SK-N-SH (cell line): ENCODE data around the gene SLC12A9. TPM values are rescaled to one million over a fixed set of nuclear protein-coding genes. Genes with fewer than 3 reads are reported as not detected.

ENCODE experiments used
- CTCF ChIA-PET: fragments of 300-600, 350-600 bp; formaldehyde crosslinking; extraction: SDS; loops from one replicate; lab custom pipeline; 2021; lab: Yijun Ruan, JAX
- POLR2A ChIA-PET: fragments of 350-600 bp; sonication (Branson Sonifier 250); formaldehyde crosslinking; extraction: SDS; loops from one replicate; lab custom pipeline; 2020; ENCODE audit warnings: antibody characterized with exemption, inconsistent platforms; lab: Yijun Ruan, JAX
- DNase-seq: peaks from one replicate; pipeline ENCODE4 v3.0.0; 2012
- H2AFZ ChIP-seq: fragments of 200-600 bp; sonication (generic); 2 replicates; pipeline ENCODE4 v1.8.1; 2016; ENCODE audit warnings: antibody characterized with exemption, mild to moderate bottlenecking, low read depth
- H3F3A ChIP-seq: fragments of 200-600 bp; sonication (generic); replicated peaks from 2 replicates; pipeline ENCODE3; 2016; ENCODE audit warnings: antibody characterized with exemption, mild to moderate bottlenecking; ENCODE audit not compliant: insufficient read depth
- H3K27ac ChIP-seq, 2 experiments: fragments of 200-500 bp in 1 of 2; fragments of 200-600 bp in 1 of 2; sonication (Bioruptor generic) in 1 of 2; sonication (generic), shearing (Covaris generic) in 1 of 2; 2 replicates each; pipeline versions ENCODE4 v1.5.1 to v1.6.1; 2014 to 2016; ENCODE audit warnings: low read depth in 2 of 2, inconsistent platforms in 1 of 2, low read length in 1 of 2, mild to moderate bottlenecking in 1 of 2, mixed read lengths in 1 of 2
- H3K27me3 ChIP-seq: fragments of 200-600 bp; sonication (generic), shearing (Covaris generic); 2 replicates; pipeline ENCODE4 v1.6.1; 2016; ENCODE audit warnings: mixed run types; ENCODE audit not compliant: insufficient read depth
- H3K36me3 ChIP-seq, 2 experiments: fragments of 200-500 bp in 1 of 2; fragments of 200-600 bp in 1 of 2; sonication (Bioruptor generic) in 1 of 2; sonication (generic) in 1 of 2; replicated peaks in 1 of 2; 2 replicates each; pipeline versions ENCODE3 to v1.5.1; 2014 to 2016; ENCODE audit warnings: low read length in 1 of 2, mild to moderate bottlenecking in 1 of 2; ENCODE audit not compliant: insufficient read depth in 2 of 2, control insufficient read depth in 1 of 2
- H3K4me1 ChIP-seq, 2 experiments: fragments of 200-500 bp in 1 of 2; fragments of 200-600 bp in 1 of 2; sonication (Bioruptor generic) in 1 of 2; sonication (generic), shearing (Covaris generic) in 1 of 2; 2 replicates each; pipeline versions ENCODE4 v1.5.1 to v1.6.1; 2014 to 2016; ENCODE audit warnings: low read depth in 1 of 2, low read length in 1 of 2, mixed run types in 1 of 2; ENCODE audit not compliant: insufficient read depth in 2 of 2, control insufficient read depth in 1 of 2
- H3K4me2 ChIP-seq: fragments of 200-600 bp; sonication (generic), shearing (Covaris generic); 2 replicates; pipeline ENCODE4 v1.6.1; 2017; ENCODE audit warnings: mixed run types
- H3K4me3 ChIP-seq, 2 experiments: fragments of 200-500 bp in 1 of 2; fragments of 200-600 bp in 1 of 2; sonication (Bioruptor generic) in 1 of 2; sonication (generic), shearing (Covaris generic) in 1 of 2; 2 replicates each; pipeline versions ENCODE4 v1.5.1 to v1.8.1; 2014 to 2016; ENCODE audit warnings: low read depth in 2 of 2, inconsistent platforms in 1 of 2, low read length in 1 of 2, mild to moderate bottlenecking in 1 of 2, mixed read lengths in 1 of 2, moderate library complexity in 1 of 2
- H3K79me2 ChIP-seq: fragments of 200-600 bp; sonication (generic); 2 replicates; pipeline ENCODE4 v1.8.1; 2017; ENCODE audit warnings: mild to moderate bottlenecking; ENCODE audit not compliant: insufficient read depth
- H3K9ac ChIP-seq: fragments of 200-600 bp; sonication (generic); 2 replicates; pipeline ENCODE4 v1.6.1; 2017; ENCODE audit warnings: mixed run types
- H3K9me2 ChIP-seq: fragments of 200-600 bp; sonication (generic); 2 replicates; pipeline ENCODE4 v1.6.1; 2017; ENCODE audit warnings: mixed run types
- H3K9me3 ChIP-seq: fragments of 200-600 bp; sonication (generic); 2 replicates; pipeline ENCODE4 v1.6.1; 2017; ENCODE audit warnings: mixed run types, mild to moderate bottlenecking, moderate library complexity
- H4K20me1 ChIP-seq: fragments of 200-600 bp; sonication (generic); 2 replicates; pipeline ENCODE4 v1.6.1; 2017; ENCODE audit warnings: mild to moderate bottlenecking, mixed run types; ENCODE audit not compliant: insufficient read depth
- ELF1 ChIP-seq: IDR thresholded peaks from 2 replicates; pipeline ENCODE4 v1.4.0; 2012
- EP300 ChIP-seq, 2 experiments: IDR thresholded peaks; 2 replicates each; pipeline versions ENCODE4 v1.4.0 to v1.6.1; 2012; ENCODE audit warnings: borderline replicate concordance in 1 of 2, low read depth in 1 of 2, low read length in 1 of 2
- FOSL2 ChIP-seq: IDR thresholded peaks from 2 replicates; pipeline ENCODE4 v1.4.0; 2012; ENCODE audit warnings: low read depth, mild to moderate bottlenecking, moderate library complexity, borderline replicate concordance
- FOXM1 ChIP-seq: IDR thresholded peaks from 2 replicates; pipeline ENCODE4 v1.4.0; 2012; ENCODE audit warnings: low read depth, mild to moderate bottlenecking
- GABPA ChIP-seq: IDR thresholded peaks from 2 replicates; pipeline ENCODE4 v1.4.0; 2012; ENCODE audit warnings: low read depth, mild to moderate bottlenecking
- GATA2 ChIP-seq: sonication (generic); formaldehyde crosslinking; IDR thresholded peaks from 2 replicates; pipeline ENCODE4 v1.5.0; 2020; ENCODE audit warnings: mild to moderate bottlenecking, missing genetic modification reagents
- NRF1 ChIP-seq: IDR thresholded peaks from 2 replicates; pipeline ENCODE4 v1.6.1; 2012; ENCODE audit warnings: low read depth, mild to moderate bottlenecking, low read length
- PBX3 ChIP-seq: IDR thresholded peaks from 2 replicates; pipeline ENCODE4; 2012
- RCOR1 ChIP-seq: fragments of 150-350 bp; IDR thresholded peaks from 2 replicates; pipeline ENCODE4 v1.6.1; 2017; ENCODE audit warnings: antibody characterized with exemption, low read length
- RXRA ChIP-seq: IDR thresholded peaks from 2 replicates; pipeline ENCODE4 v1.4.0; 2012; ENCODE audit warnings: low read depth, mild to moderate bottlenecking, borderline replicate concordance
- TCF12 ChIP-seq: IDR thresholded peaks from 2 replicates; pipeline ENCODE4 v1.4.0; 2012
- TEAD4 ChIP-seq: IDR thresholded peaks from 2 replicates; pipeline ENCODE4 v1.4.0; 2012; ENCODE audit warnings: mild to moderate bottlenecking, borderline replicate concordance; ENCODE audit not compliant: insufficient read depth
- USF2 ChIP-seq: fragments of 150-350 bp; IDR thresholded peaks from 2 replicates; pipeline ENCODE4 v1.6.1; 2017; ENCODE audit warnings: antibody characterized with exemption, low read length, low read depth, borderline replicate concordance
- ZBTB33 ChIP-seq: IDR thresholded peaks from 2 replicates; pipeline ENCODE4 v1.4.0; 2012; ENCODE audit warnings: low read depth, borderline replicate concordance
- WGBS: methylation state at CpG from one replicate; pipeline ENCODE4 v1.1.6; 2017; ENCODE audit warnings: low lambda C conversion rate; 5-methylcytosine and 5-hydroxymethylcytosine counted together
- polyA plus RNA-seq, 3 experiments: library from polyadenylated mRNA; depleted of rRNA; stranded (reverse); fragments of >200 nt; gene quantifications; 2 replicates each; pipeline ENCODE4 v1.2.3, GENCODE V29; 2012
- TF ChIP-seq, protein P1 (sequence below): fragments of 150-350 bp; IDR thresholded peaks from 2 replicates; pipeline ENCODE4 v1.6.1; 2016; ENCODE audit warnings: mild to moderate bottlenecking, low read depth, low read length
- TF ChIP-seq, protein P2 (sequence below): IDR thresholded peaks from 2 replicates; pipeline ENCODE4 v1.4.0; 2012; ENCODE audit warnings: low read depth, borderline replicate concordance
- TF ChIP-seq, protein P3 (sequence below): IDR thresholded peaks from 2 replicates; pipeline ENCODE4 v1.4.0; 2012; ENCODE audit warnings: low read depth
- TF ChIP-seq, protein P4 (sequence below): fragments of 200-600 bp; sonication (generic); IDR thresholded peaks from 2 replicates; pipeline ENCODE4 v1.6.1; 2017; ENCODE audit warnings: antibody characterized with exemption, mild to moderate bottlenecking, moderate library complexity

Gene SLC12A9
- polyA plus RNA-seq, 1 of the 3 experiments (the other 2 are of a cell fraction): 29.7 TPM

DNA sequence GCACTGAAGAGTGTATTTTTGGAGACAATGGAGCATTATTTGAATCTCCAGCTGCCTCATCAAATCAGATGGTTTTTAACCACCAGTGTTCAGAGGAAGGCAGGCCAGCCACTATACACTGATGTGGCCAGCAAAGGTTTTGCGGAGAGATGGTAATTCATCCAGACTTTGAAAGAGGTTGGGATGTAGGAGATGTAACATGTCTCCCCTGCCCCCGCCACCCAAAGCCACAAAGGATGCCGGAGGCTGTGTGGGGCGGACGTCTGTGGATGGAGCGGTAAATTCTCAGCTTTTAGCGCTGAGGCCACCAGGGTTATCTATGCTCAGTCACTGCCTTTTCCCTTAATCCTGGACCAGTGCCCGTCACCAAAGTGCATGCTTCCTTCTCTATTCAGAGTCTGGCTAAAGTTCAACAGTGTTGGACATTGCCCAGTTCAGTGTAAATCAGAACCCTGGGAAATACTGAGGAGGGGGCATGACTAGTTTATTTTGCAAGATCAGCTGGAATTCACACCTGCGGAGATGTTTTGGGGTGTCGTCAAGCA is 11.0 kb downstream of the SLC12A9 start:
- no peak overlapping the region for H3K4me2 ChIP-seq
- H3F3A ChIP-seq: peaks cover 23% of the 10 kb centered on the region
- ChIA-PET POLR2A (no interaction called here), CTCF (interaction anchor here (0.8 to 2.4 kb wide), 6 partner anchors 11 to 158 kb away, joined by 3 to 13 read pairs (median 3); partner anchors contain the start of genes POP7, SLC12A9, SRRT and ZAN)
- no peak overlapping the region for H2AFZ ChIP-seq
- WGBS: 90% methylated on average over 10 of the region's 10 CpGs
- peaks cover 2 to 19% of the 10 kb centered on the region in 2 experiments; a peak in 3 of 4 replicates for H3K4me1 ChIP-seq
- H3K27ac ChIP-seq: peak overlapping the region in 1 of 2 experiments; percentile 7; a peak in 1 of 4 replicates
- H3K9me3 ChIP-seq: no peaks in the 10 kb centered on the region
- no peak for DNase-seq
- no peaks in the 10 kb centered on the region for H3K9me2 ChIP-seq
- no peaks in the 10 kb centered on the region for H4K20me1 ChIP-seq
- H3K27me3 ChIP-seq: no peaks in the 10 kb centered on the region
- peaks cover 23% of the 10 kb centered on the region in 2 experiments for H3K36me3 ChIP-seq
- no peak overlapping the region for H3K9ac ChIP-seq
- TF ChIP-seq GABPA (no peak), TEAD4 (no peak), RCOR1 (no peak), RXRA (no peak), USF2 (no peak), GATA2 (CRISPR knock-in tag) (no peak), PBX3 (no peak), ELF1 (no peak), NRF1 (no peak), EP300 (IDR thresholded peaks at IDR 0.05; ENCODE audit: borderline replicate concordance in 1 of 2, low read depth in 1 of 2, low read length in 1 of 2) (no peak), ZBTB33 (no peak), TCF12 (no peak), FOSL2 (no peak), FOXM1 (no peak)
- TF ChIP-seq, protein P1, sequence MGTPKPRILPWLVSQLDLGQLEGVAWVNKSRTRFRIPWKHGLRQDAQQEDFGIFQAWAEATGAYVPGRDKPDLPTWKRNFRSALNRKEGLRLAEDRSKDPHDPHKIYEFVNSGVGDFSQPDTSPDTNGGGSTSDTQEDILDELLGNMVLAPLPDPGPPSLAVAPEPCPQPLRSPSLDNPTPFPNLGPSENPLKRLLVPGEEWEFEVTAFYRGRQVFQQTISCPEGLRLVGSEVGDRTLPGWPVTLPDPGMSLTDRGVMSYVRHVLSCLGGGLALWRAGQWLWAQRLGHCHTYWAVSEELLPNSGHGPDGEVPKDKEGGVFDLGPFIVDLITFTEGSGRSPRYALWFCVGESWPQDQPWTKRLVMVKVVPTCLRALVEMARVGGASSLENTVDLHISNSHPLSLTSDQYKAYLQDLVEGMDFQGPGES: no peak
- TF ChIP-seq, protein P2, sequence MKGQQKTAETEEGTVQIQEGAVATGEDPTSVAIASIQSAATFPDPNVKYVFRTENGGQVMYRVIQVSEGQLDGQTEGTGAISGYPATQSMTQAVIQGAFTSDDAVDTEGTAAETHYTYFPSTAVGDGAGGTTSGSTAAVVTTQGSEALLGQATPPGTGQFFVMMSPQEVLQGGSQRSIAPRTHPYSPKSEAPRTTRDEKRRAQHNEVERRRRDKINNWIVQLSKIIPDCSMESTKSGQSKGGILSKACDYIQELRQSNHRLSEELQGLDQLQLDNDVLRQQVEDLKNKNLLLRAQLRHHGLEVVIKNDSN: no peak
- TF ChIP-seq, protein P3, sequence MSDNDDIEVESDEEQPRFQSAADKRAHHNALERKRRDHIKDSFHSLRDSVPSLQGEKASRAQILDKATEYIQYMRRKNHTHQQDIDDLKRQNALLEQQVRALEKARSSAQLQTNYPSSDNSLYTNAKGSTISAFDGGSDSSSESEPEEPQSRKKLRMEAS: no peak
- TF ChIP-seq, protein P4, sequence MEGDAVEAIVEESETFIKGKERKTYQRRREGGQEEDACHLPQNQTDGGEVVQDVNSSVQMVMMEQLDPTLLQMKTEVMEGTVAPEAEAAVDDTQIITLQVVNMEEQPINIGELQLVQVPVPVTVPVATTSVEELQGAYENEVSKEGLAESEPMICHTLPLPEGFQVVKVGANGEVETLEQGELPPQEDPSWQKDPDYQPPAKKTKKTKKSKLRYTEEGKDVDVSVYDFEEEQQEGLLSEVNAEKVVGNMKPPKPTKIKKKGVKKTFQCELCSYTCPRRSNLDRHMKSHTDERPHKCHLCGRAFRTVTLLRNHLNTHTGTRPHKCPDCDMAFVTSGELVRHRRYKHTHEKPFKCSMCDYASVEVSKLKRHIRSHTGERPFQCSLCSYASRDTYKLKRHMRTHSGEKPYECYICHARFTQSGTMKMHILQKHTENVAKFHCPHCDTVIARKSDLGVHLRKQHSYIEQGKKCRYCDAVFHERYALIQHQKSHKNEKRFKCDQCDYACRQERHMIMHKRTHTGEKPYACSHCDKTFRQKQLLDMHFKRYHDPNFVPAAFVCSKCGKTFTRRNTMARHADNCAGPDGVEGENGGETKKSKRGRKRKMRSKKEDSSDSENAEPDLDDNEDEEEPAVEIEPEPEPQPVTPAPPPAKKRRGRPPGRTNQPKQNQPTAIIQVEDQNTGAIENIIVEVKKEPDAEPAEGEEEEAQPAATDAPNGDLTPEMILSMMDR: no peak
- H3K79me2 ChIP-seq: no peaks in the 10 kb centered on the region
- no peak overlapping the region for H3K4me3 ChIP-seq
